GM12878 (cell line): ENCODE data around the gene CDC42BPB. TPM values are rescaled to one million over a fixed set of nuclear protein-coding genes. Genes with fewer than 3 reads are reported as not detected.

ENCODE experiments used
- ATAC-seq: fragments of 200-7000 bp; cut with Tn5 transposase; 3 replicates; pipeline ENCODE4 v1.9.1; 2020; ENCODE audit warnings: mild to moderate bottlenecking, moderate library complexity
- BruUV-seq: library from RNA; stranded (reverse); fragments of 400-500 nt; replicated peaks from 2 replicates; lab custom pipeline; 2021; lab: Mats Ljungman, UMichigan
- CTCF ChIA-PET: fragments of 300-600 bp; sonication (Branson Sonifier 250); formaldehyde crosslinking; extraction: SDS; loops from one replicate; lab custom pipeline; 2021; ENCODE audit warnings: inconsistent platforms; lab: Yijun Ruan, JAX
- POLR2A ChIA-PET: fragments of 350-600 bp; formaldehyde crosslinking; extraction: SDS; loops from one replicate; lab custom pipeline; 2021; ENCODE audit warnings: inconsistent platforms; lab: Charles Lee
- RAD21 ChIA-PET: fragments of 300-600 bp; sonication (Branson Sonifier 250); formaldehyde crosslinking; loops from one replicate; lab custom pipeline; 2023; ENCODE audit warnings: antibody characterized with exemption; ENCODE audit not compliant: unreplicated experiment; lab: Charles Lee
- SMC1A ChIA-PET: fragments of 300-600 bp; sonication (Branson Sonifier 250); formaldehyde crosslinking; loops from one replicate; lab custom pipeline; 2023; ENCODE audit not compliant: unreplicated experiment, uncharacterized antibody; lab: Charles Lee
- DNase-seq: peaks from one replicate; pipeline ENCODE4 v3.0.0-alpha.2; 2011; ENCODE audit warnings: low read depth, low spot score
- FAIRE-seq: peaks from 3 replicates; lab custom pipeline; 2011; peaks lifted over from hg19 to GRCh38; lab: Jason Lieb, UNC
- H2AFZ ChIP-seq: 2 replicates; pipeline ENCODE4 v1.6.0; 2011; ENCODE audit warnings: low read depth, low read length, control low read depth; ENCODE audit not compliant: control insufficient read depth
- H3K27ac ChIP-seq: 2 replicates; pipeline ENCODE4 v1.5.1; 2011; ENCODE audit warnings: control low read depth; ENCODE audit not compliant: control insufficient read depth, insufficient read depth
- H3K27me3 ChIP-seq, 2 experiments: replicated peaks in 1 of 2; 2 replicates each; pipeline versions ENCODE4 v1.6.0 to v1.6.1; 2011; ENCODE audit warnings: low read length in 1 of 2; ENCODE audit not compliant: control insufficient read depth in 2 of 2, insufficient read depth in 2 of 2
- H3K36me3 ChIP-seq, 2 experiments: 2 replicates each; pipeline ENCODE4 v1.5.1; 2011; ENCODE audit warnings: low read length in 1 of 2; ENCODE audit not compliant: control insufficient read depth in 2 of 2, insufficient read depth in 2 of 2
- H3K4me1 ChIP-seq: 2 replicates; pipeline ENCODE4 v1.6.1; 2011; ENCODE audit warnings: mild to moderate bottlenecking, low read length, moderate library complexity, mixed read lengths; ENCODE audit not compliant: control insufficient read depth, insufficient read depth
- H3K4me2 ChIP-seq: 2 replicates; pipeline ENCODE4 v1.6.0; 2011; ENCODE audit warnings: control low read depth; ENCODE audit not compliant: control insufficient read depth, insufficient read depth
- H3K4me3 ChIP-seq: fragments of 200-600 bp; sonication (generic); 2 replicates; pipeline ENCODE4 v1.5.1; 2016
- H3K79me2 ChIP-seq: 2 replicates; pipeline ENCODE4 v1.6.0; 2011; ENCODE audit warnings: low read length; ENCODE audit not compliant: control insufficient read depth, insufficient read depth
- H3K9ac ChIP-seq: 2 replicates; pipeline ENCODE4 v1.8.0; 2011; ENCODE audit warnings: low read length, control low read depth, mixed read lengths; ENCODE audit not compliant: control insufficient read depth, insufficient read depth
- H3K9me3 ChIP-seq: replicated peaks from 3 replicates; pipeline ENCODE4 v1.5.1; 2011; ENCODE audit warnings: mild to moderate bottlenecking, low read length; ENCODE audit not compliant: control insufficient read depth, insufficient read depth
- H4K20me1 ChIP-seq: 2 replicates; pipeline ENCODE4 v1.6.0; 2011; ENCODE audit not compliant: control insufficient read depth, insufficient read depth
- EZH2 ChIP-seq: IDR thresholded peaks from 2 replicates; pipeline ENCODE4 v1.6.1; 2012; ENCODE audit warnings: low read depth, mild to moderate bottlenecking, control low read depth, inconsistent platforms, low read length, borderline replicate concordance; ENCODE audit not compliant: control insufficient read depth
- FOS ChIP-seq: IDR thresholded peaks from 3 replicates; pipeline ENCODE4 v1.6.1; 2011; ENCODE audit warnings: borderline replicate concordance; ENCODE audit not compliant: insufficient read length; ENCODE audit errors: extremely low read depth
- HDAC2 ChIP-seq: fragments of 200-600 bp; sonication (generic); IDR thresholded peaks from 2 replicates; pipeline ENCODE4 v1.6.1; 2017
- HDAC6 ChIP-seq: fragments of 200-600 bp; sonication (generic); IDR thresholded peaks from one replicate; pipeline ENCODE4 v1.8.0; 2017; ENCODE audit warnings: antibody characterized with exemption; ENCODE audit not compliant: unreplicated experiment
- IKZF1 ChIP-seq: fragments of 450-650 bp; conservative IDR thresholded peaks from 2 replicates; pipeline ENCODE4 v1.6.1; 2017; ENCODE audit warnings: antibody characterized with exemption, mild to moderate bottlenecking
- JUNB ChIP-seq: IDR thresholded peaks from 2 replicates; pipeline ENCODE4 v1.6.1; 2016; ENCODE audit warnings: antibody characterized with exemption, mild to moderate bottlenecking
- RCOR1 ChIP-seq: conservative IDR thresholded peaks from 2 replicates; pipeline ENCODE4 v1.6.1; 2012; ENCODE audit warnings: low read depth, low read length, improper control_type of control experiment
- SMARCA5 ChIP-seq: fragments of 450-650 bp; IDR thresholded peaks from 2 replicates; pipeline ENCODE4 v1.6.1; 2017; ENCODE audit warnings: mild to moderate bottlenecking
- SMC3 ChIP-seq: IDR thresholded peaks from 2 replicates; pipeline ENCODE4 v1.6.1; 2011; ENCODE audit warnings: low read length, improper control_type of control experiment, borderline replicate concordance
- WRNIP1 ChIP-seq: IDR thresholded peaks from 2 replicates; pipeline ENCODE4 v1.6.1; 2011; ENCODE audit warnings: low read depth, low read length, improper control_type of control experiment, borderline replicate concordance
- ZNF217 ChIP-seq: fragments of 450-650 bp; IDR thresholded peaks from 2 replicates; pipeline ENCODE4 v1.6.1; 2017; ENCODE audit warnings: antibody characterized with exemption, mild to moderate bottlenecking
- WGBS: methylation state at CpG from one replicate; pipeline ENCODE4 v1.1.6; 2016; ENCODE audit warnings: low lambda C conversion rate; ENCODE audit not compliant: insufficient replicate concordance, insufficient coverage; ENCODE audit errors: missing lambda C conversion rate; 5-methylcytosine and 5-hydroxymethylcytosine counted together
- in situ Hi-C: fragments of 300-500 bp; cut with MboI; formaldehyde crosslinking; loops from 9 replicates; pipeline ENCODE4 v1.14.3; 2018; ENCODE audit warnings: mixed read lengths
- intact Hi-C: fragments of 100-400 bp; cut with micrococcal nuclease; formaldehyde crosslinking; loops from one replicate; pipeline ENCODE4 v1.14.2; 2022; ENCODE audit not compliant: unreplicated experiment
- polyA plus RNA-seq, 11 experiments: library from polyadenylated mRNA; depleted of rRNA in 4 of 11; unstranded in 6 of 11; stranded (reverse) in 5 of 11; fragments of >200 nt; fragmentation: Nextera tagmentation in 4 of 11; fragmentation: Illumina TruSeq in 1 of 11; extraction: Ambion mirVana in 4 of 11; extraction: Trizol in 1 of 11; gene quantifications; 1 replicate in 1 of 11; 2 replicates in 10 of 11; pipeline versions ENCODE4 v1.2.1 to v1.2.3, GENCODE V29; 2011 to 2016; ENCODE audit warnings: inconsistent platforms in 2 of 11, missing spikeins in 2 of 11, low read depth in 1 of 11
- total RNA-seq, 4 experiments: library from RNA; depleted of rRNA in 3 of 4; stranded (reverse); fragments of >200 nt in 3 of 4; fragmentation: Illumina TruSeq in 1 of 4; extraction: Trizol in 1 of 4; gene quantifications; 2 replicates each; pipeline versions ENCODE4 v1.2.1 to v1.2.3, GENCODE V29; 2013 to 2021
- TF ChIP-seq, protein P1 (sequence below): IDR thresholded peaks from 2 replicates; pipeline ENCODE4 v1.6.1; 2011; ENCODE audit warnings: low read depth, low read length, improper control_type of control experiment, borderline replicate concordance
- TF ChIP-seq, protein P2 (sequence below): fragments of 450-650 bp; IDR thresholded peaks from 2 replicates; pipeline ENCODE4 v1.6.1; 2017; ENCODE audit warnings: mild to moderate bottlenecking, moderate library complexity

Gene CDC42BPB
- total and polyA plus RNA-seq, 10 of the 15 experiments (the other 5 are each of a cell fraction or from before 2014, with no cell fraction given), result 0.42 to 22.1 (median 13.3) TPM

DNA sequence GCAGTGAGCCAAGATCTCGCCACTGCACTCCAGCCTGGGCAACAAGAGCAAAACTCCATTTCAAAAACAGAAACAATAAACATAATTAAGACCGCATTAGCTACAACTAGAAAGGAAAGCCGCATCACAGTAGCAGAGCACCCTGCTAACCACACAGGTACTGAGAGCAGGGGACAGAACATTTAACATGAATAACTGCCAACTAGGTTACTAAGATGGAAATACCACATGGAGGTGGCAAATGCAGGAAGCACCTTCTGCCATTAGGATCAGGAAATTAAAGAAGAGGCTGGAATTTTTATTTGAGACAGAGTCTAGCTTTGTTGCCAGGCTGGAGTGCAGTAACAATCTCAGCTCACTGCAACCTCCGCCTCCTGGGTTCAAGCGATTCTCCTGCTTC lies 41.9 kb downstream of the CDC42BPB start:
- no peak overlapping the region for H2AFZ ChIP-seq
- H3K36me3 ChIP-seq, result no peaks in the 10 kb centered on the region; a peak in 2 of 4 replicates
- no peaks in the 10 kb centered on the region for H3K9me3 ChIP-seq
- FAIRE-seq, result no peak
- POLR2A ChIA-PET, result interaction anchor here (0.7 kb wide), 1 partner anchor 236 kb away, joined by 3 read pairs; no protein-coding TSS in a partner anchor
- no peak overlapping the region for H3K4me3 ChIP-seq
- H4K20me1 ChIP-seq, result no peaks in the 10 kb centered on the region
- 70% methylated on average over 5 of the region's 5 CpGs for WGBS
- in situ Hi-C loops, result no loop called here
- H3K27ac ChIP-seq, result no peak overlapping the region
- RAD21 ChIA-PET, result no interaction called here
- no peak overlapping the region for H3K4me2 ChIP-seq
- TF ChIP-seq WRNIP1 (no peak), JUNB (no peak), SMARCA5 (no peak), RCOR1 (no peak), ZNF217 (no peak), HDAC6 (no peak)
- SMC1A ChIA-PET, result no interaction called here
- intact Hi-C loops, result no loop called here
- peaks cover 3% of the 10 kb centered on the region for H3K79me2 ChIP-seq
- H3K27me3 ChIP-seq, result no peaks in the 10 kb centered on the region
- CTCF ChIA-PET, result no interaction called here
- no TSS peak for BruUV-seq
- DNase-seq, result no peak
- H3K9ac ChIP-seq, result no peak overlapping the region
- peaks cover 6% of the 10 kb centered on the region for H3K4me1 ChIP-seq
- ATAC-seq, result no peak

DNA sequence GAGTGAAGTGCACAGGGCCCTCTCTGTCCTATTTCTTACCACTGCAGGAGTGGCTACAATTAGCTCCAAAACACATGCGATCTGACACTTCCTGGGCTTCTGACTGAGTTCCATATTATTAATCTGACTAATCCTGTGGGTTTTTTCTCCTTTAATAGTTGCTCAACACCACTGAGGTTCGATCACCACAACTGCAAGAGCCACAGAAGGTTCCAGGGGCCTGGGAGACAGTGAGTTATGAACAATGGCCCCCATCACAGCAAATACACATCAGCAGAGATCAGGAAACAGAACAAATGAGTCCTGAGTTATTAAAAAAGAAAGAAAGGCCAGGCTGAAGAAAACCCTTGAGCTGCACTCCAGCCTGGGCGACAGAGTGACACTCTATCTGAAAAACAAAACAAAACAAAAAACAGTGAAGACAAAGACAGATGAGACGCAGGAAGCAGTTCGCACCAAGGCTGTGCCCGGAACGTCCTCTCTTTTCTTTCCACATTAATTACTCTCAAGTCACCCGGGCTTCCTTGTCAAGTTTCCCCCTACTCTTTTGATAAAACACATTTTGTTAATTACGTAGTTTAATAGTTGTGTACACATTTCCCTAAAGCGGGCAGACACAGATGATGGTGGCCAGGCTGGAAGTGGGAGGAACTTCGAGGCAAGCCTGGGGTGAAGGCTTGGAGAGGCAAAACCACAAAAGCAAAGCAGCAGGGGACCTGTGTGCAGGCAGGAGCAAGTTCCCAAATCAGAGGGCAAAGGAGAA lies 42.7 kb downstream of the CDC42BPB start:
- Histone ChIP-seq H3K9ac (no peak overlapping the region), H3K79me2 (peaks cover 3% of the 10 kb centered on the region)
- SMC1A ChIA-PET, result no interaction called here
- TF ChIP-seq, protein P1, sequence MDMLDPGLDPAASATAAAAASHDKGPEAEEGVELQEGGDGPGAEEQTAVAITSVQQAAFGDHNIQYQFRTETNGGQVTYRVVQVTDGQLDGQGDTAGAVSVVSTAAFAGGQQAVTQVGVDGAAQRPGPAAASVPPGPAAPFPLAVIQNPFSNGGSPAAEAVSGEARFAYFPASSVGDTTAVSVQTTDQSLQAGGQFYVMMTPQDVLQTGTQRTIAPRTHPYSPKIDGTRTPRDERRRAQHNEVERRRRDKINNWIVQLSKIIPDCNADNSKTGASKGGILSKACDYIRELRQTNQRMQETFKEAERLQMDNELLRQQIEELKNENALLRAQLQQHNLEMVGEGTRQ, result no peak
- peak; percentile 36; the same call in 1 of the 2 replicates for TF ChIP-seq JUNB
- no peak for TF ChIP-seq EZH2
- TF ChIP-seq SMC3, result no peak
- TF ChIP-seq HDAC2, result no peak
- no peak for TF ChIP-seq FOS
- no peak for TF ChIP-seq IKZF1
- TF ChIP-seq, protein P2, sequence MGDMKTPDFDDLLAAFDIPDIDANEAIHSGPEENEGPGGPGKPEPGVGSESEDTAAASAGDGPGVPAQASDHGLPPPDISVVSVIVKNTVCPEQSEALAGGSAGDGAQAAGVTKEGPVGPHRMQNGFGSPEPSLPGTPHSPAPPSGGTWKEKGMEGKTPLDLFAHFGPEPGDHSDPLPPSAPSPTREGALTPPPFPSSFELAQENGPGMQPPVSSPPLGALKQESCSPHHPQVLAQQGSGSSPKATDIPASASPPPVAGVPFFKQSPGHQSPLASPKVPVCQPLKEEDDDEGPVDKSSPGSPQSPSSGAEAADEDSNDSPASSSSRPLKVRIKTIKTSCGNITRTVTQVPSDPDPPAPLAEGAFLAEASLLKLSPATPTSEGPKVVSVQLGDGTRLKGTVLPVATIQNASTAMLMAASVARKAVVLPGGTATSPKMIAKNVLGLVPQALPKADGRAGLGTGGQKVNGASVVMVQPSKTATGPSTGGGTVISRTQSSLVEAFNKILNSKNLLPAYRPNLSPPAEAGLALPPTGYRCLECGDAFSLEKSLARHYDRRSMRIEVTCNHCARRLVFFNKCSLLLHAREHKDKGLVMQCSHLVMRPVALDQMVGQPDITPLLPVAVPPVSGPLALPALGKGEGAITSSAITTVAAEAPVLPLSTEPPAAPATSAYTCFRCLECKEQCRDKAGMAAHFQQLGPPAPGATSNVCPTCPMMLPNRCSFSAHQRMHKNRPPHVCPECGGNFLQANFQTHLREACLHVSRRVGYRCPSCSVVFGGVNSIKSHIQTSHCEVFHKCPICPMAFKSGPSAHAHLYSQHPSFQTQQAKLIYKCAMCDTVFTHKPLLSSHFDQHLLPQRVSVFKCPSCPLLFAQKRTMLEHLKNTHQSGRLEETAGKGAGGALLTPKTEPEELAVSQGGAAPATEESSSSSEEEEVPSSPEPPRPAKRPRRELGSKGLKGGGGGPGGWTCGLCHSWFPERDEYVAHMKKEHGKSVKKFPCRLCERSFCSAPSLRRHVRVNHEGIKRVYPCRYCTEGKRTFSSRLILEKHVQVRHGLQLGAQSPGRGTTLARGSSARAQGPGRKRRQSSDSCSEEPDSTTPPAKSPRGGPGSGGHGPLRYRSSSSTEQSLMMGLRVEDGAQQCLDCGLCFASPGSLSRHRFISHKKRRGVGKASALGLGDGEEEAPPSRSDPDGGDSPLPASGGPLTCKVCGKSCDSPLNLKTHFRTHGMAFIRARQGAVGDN, result no peak

More for the DNA sequence above, 42.7 kb downstream of the CDC42BPB start:
- RAD21 ChIA-PET, result interaction anchor here (0.9 kb wide), 1 partner anchor 13 kb away, joined by 3 read pairs; no protein-coding TSS in a partner anchor
- Histone ChIP-seq H3K27ac (no peak overlapping the region), H3K27me3 (no peaks in the 10 kb centered on the region), H3K9me3 (no peaks in the 10 kb centered on the region), H3K36me3 (no peaks in the 10 kb centered on the region; a peak in 3 of 4 replicates), H3K4me1 (peaks cover 6% of the 10 kb centered on the region), H3K4me3 (no peak overlapping the region), H2AFZ (no peak overlapping the region), H4K20me1 (no peaks in the 10 kb centered on the region), H3K4me2 (peak overlapping the region; percentile 12; the same call in 1 of the 2 replicates)
- no peak for FAIRE-seq
- no TSS peak for BruUV-seq
- in situ Hi-C loops, result no loop called here
- no peak for DNase-seq
- intact Hi-C loops, result no loop called here
- ATAC-seq, result no peak
- POLR2A ChIA-PET, result no interaction called here
- CTCF ChIA-PET, result interaction anchor here (0.7 kb wide), 1 partner anchor 320 kb away, joined by 3 read pairs; no protein-coding TSS in a partner anchor
- 40% methylated on average over 11 of the region's 11 CpGs for WGBS
